HepG2 (cell line): ENCODE measurements around the gene AKAP8.

ENCODE experiments used
- FOXM1 ChIP-seq: sonication (generic); formaldehyde crosslinking; IDR thresholded peaks from 2 replicates; pipeline ENCODE4 v1.5.0; 2020; ENCODE audit warnings: missing genetic modification reagents
- JUN ChIP-seq: sonication (generic); formaldehyde crosslinking; IDR thresholded peaks from 2 replicates; pipeline ENCODE4 v1.4.0; 2020; ENCODE audit warnings: mild to moderate bottlenecking, missing genetic modification reagents
- PATZ1 ChIP-seq: sonication (generic); formaldehyde crosslinking; IDR thresholded peaks from 2 replicates; pipeline ENCODE4 v1.4.0; 2020; ENCODE audit warnings: missing genetic modification reagents
- POLR2A ChIP-seq, 2 experiments: IDR thresholded peaks; 2 replicates each; pipeline ENCODE4 v1.6.1; 2011; ENCODE audit warnings: low read depth in 2 of 2, low read length in 2 of 2, mild to moderate bottlenecking in 1 of 2, moderate library complexity in 1 of 2; ENCODE audit not compliant: insufficient read depth in 1 of 2
- THAP8 ChIP-seq: sonication (generic); formaldehyde crosslinking; IDR thresholded peaks from 2 replicates; pipeline ENCODE4 v1.5.1; 2020; ENCODE audit warnings: missing genetic modification reagents, mild to moderate bottlenecking, borderline replicate concordance
- ZFP91 ChIP-seq: sonication (generic); formaldehyde crosslinking; IDR thresholded peaks from 2 replicates; pipeline ENCODE4 v1.9.0; 2022; ENCODE audit warnings: missing genetic modification reagents, mild to moderate bottlenecking, borderline replicate concordance
- ZNF616 ChIP-seq: sonication (generic); formaldehyde crosslinking; IDR thresholded peaks from 2 replicates; pipeline ENCODE4 v1.5.0; 2020; ENCODE audit warnings: low read depth, mild to moderate bottlenecking, missing genetic modification reagents

GRCh38 chr19:15305582-15306334 lies 73.8 kb downstream of the AKAP8 start:
- TF ChIP-seq ZNF616 (CRISPR knock-in tag) (no peak), POLR2A (IDR thresholded peaks at IDR 0.05; ENCODE audit: insufficient read depth in 1 of 2, low read depth in 2 of 2, low read length in 2 of 2) (no peak), THAP8 (CRISPR knock-in tag) (no peak), JUN (CRISPR knock-in tag) (no peak), PATZ1 (CRISPR knock-in tag) (no peak), ZFP91 (CRISPR knock-in tag) (no peak), FOXM1 (CRISPR knock-in tag) (no peak)
